A549 (cell line): Measurements from ENCODE around the gene TMEM100.

Source experiments
- GATA3 ChIP-seq: IDR thresholded peaks from 2 replicates; pipeline ENCODE4 v1.6.1; 2012; ENCODE audit warnings: borderline replicate concordance
- RCOR1 ChIP-seq: fragments of 150-350 bp; IDR thresholded peaks from 2 replicates; pipeline ENCODE4 v1.6.1; 2014; ENCODE audit warnings: antibody characterized with exemption, low read length, low read depth
- TF ChIP-seq, protein P1 (sequence below): fragments of >200 bp; sonication (Bioruptor Twin); formaldehyde crosslinking; IDR thresholded peaks from 3 replicates; pipeline ENCODE4 v1.5.1; 2016
- TF ChIP-seq, protein P2 (sequence below): IDR thresholded peaks from 2 replicates; pipeline ENCODE4 v1.6.1; 2012
- TF ChIP-seq, protein P3 (sequence below): fragments of 200-600 bp; sonication (generic); IDR thresholded peaks from 2 replicates; pipeline ENCODE4 v1.6.1; 2016; ENCODE audit warnings: antibody characterized with exemption, mild to moderate bottlenecking, moderate library complexity

DNA sequence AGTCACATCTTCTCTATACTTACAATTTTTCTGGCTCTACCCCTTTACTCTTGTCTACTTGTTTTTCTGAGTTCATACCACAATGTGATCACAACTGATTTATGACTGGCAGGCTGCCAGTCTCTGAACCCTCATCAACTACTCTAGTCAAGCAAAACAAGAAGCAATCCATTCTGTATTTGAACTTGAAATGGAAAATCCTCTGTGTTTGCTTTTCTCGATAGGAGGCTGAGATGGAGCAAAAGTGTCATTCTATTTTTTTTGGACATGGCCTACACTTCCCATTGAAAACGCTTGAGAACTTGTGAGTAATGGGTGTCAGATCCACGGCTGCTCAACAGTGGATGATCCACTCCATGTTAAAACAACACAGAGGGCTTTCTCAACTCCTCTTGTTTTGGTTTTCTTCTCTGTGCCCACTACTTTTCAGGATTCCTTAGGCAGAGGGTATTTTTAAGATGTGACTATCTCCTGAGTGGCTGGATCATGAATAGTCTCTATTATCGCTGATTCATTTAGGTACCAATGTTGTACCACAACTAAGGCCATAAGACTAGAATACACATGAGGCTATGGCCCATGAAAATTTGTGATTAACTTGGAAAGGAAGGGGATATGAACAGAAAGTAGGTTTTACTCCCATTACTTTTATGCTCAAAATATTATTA lies 11.7 kb downstream of the TMEM100 start:
- TF ChIP-seq, protein P1, sequence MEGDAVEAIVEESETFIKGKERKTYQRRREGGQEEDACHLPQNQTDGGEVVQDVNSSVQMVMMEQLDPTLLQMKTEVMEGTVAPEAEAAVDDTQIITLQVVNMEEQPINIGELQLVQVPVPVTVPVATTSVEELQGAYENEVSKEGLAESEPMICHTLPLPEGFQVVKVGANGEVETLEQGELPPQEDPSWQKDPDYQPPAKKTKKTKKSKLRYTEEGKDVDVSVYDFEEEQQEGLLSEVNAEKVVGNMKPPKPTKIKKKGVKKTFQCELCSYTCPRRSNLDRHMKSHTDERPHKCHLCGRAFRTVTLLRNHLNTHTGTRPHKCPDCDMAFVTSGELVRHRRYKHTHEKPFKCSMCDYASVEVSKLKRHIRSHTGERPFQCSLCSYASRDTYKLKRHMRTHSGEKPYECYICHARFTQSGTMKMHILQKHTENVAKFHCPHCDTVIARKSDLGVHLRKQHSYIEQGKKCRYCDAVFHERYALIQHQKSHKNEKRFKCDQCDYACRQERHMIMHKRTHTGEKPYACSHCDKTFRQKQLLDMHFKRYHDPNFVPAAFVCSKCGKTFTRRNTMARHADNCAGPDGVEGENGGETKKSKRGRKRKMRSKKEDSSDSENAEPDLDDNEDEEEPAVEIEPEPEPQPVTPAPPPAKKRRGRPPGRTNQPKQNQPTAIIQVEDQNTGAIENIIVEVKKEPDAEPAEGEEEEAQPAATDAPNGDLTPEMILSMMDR: no peak
- TF ChIP-seq, protein P2, sequence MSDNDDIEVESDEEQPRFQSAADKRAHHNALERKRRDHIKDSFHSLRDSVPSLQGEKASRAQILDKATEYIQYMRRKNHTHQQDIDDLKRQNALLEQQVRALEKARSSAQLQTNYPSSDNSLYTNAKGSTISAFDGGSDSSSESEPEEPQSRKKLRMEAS: no peak
- TF ChIP-seq, protein P3, sequence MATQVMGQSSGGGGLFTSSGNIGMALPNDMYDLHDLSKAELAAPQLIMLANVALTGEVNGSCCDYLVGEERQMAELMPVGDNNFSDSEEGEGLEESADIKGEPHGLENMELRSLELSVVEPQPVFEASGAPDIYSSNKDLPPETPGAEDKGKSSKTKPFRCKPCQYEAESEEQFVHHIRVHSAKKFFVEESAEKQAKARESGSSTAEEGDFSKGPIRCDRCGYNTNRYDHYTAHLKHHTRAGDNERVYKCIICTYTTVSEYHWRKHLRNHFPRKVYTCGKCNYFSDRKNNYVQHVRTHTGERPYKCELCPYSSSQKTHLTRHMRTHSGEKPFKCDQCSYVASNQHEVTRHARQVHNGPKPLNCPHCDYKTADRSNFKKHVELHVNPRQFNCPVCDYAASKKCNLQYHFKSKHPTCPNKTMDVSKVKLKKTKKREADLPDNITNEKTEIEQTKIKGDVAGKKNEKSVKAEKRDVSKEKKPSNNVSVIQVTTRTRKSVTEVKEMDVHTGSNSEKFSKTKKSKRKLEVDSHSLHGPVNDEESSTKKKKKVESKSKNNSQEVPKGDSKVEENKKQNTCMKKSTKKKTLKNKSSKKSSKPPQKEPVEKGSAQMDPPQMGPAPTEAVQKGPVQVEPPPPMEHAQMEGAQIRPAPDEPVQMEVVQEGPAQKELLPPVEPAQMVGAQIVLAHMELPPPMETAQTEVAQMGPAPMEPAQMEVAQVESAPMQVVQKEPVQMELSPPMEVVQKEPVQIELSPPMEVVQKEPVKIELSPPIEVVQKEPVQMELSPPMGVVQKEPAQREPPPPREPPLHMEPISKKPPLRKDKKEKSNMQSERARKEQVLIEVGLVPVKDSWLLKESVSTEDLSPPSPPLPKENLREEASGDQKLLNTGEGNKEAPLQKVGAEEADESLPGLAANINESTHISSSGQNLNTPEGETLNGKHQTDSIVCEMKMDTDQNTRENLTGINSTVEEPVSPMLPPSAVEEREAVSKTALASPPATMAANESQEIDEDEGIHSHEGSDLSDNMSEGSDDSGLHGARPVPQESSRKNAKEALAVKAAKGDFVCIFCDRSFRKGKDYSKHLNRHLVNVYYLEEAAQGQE: no peak
- no peak for TF ChIP-seq GATA3
- no peak for TF ChIP-seq RCOR1
